WTC11 (cell line): ENCODE data around the gene SLIT1. TPM values are rescaled to one million over a fixed set of nuclear protein-coding genes. Genes with fewer than 3 reads are reported as not detected.
A peak's percentile ranks its signal among the peaks of the same experiment; 100 is the strongest.

ENCODE experiments used
- ATAC-seq: fragments of 200-7000 bp; cut with Tn5 transposase; 2 replicates; pipeline ENCODE4 v1.10.0; 2021; ENCODE audit warnings: mild to moderate bottlenecking, moderate library complexity
- CTCF ChIA-PET: fragments of 300-600 bp; sonication (Branson Sonifier 250); formaldehyde crosslinking; loops from one replicate; lab custom pipeline; 2021; ENCODE audit warnings: antibody characterized with exemption; lab: Charles Lee
- POLR2A ChIA-PET: fragments of 350-600 bp; sonication (Branson Sonifier 250); formaldehyde crosslinking; loops from one replicate; lab custom pipeline; 2021; ENCODE audit warnings: antibody characterized with exemption; lab: Charles Lee
- DNase-seq: peaks from one replicate; pipeline ENCODE4 v3.0.0; 2021; ENCODE audit warnings: low spot score
- H3K27ac Mint-ChIP-seq: 2 replicates; pipeline ENCODE4 v1.8.0; 2021; ENCODE audit warnings: mixed read lengths
- H3K27me3 Mint-ChIP-seq: 2 replicates; pipeline ENCODE4 v1.8.0; 2021; ENCODE audit warnings: low read depth, mild to moderate bottlenecking, moderate library complexity, mixed read lengths
- H3K36me3 Mint-ChIP-seq: 2 replicates; pipeline ENCODE4 v1.8.0; 2021; ENCODE audit warnings: mixed read lengths
- H3K4me1 Mint-ChIP-seq: 2 replicates; pipeline ENCODE4 v1.8.0; 2022; ENCODE audit warnings: mixed read lengths
- H3K4me3 Mint-ChIP-seq: 2 replicates; pipeline ENCODE4 v1.8.0; 2021; ENCODE audit warnings: mild to moderate bottlenecking, moderate library complexity, mixed read lengths
- H3K9me3 Mint-ChIP-seq: 2 replicates; pipeline ENCODE4 v1.8.0; 2021; ENCODE audit warnings: mixed read lengths
- AFF4 ChIP-seq: sonication (generic); formaldehyde crosslinking; IDR thresholded peaks from 2 replicates; pipeline ENCODE4 v1.8.1; 2023; ENCODE audit warnings: mild to moderate bottlenecking, missing genetic modification reagents, borderline replicate concordance
- AR ChIP-seq: fragments of 250-450 bp; sonication (Bioruptor Pico); IDR thresholded peaks from 2 replicates; pipeline ENCODE4 v1.9.0; 2021; ENCODE audit warnings: mild to moderate bottlenecking
- ATF1 ChIP-seq: sonication (generic); formaldehyde crosslinking; IDR thresholded peaks from 2 replicates; pipeline ENCODE4 v1.8.1; 2023; ENCODE audit warnings: mild to moderate bottlenecking, moderate library complexity, missing genetic modification reagents
- ESRRA ChIP-seq: sonication (generic); formaldehyde crosslinking; IDR thresholded peaks from 2 replicates; pipeline ENCODE4 v1.8.1; 2022; ENCODE audit warnings: mild to moderate bottlenecking, missing genetic modification reagents, borderline replicate concordance
- GABPB1 ChIP-seq: sonication (generic); formaldehyde crosslinking; IDR thresholded peaks from 2 replicates; pipeline ENCODE4 v1.8.1; 2023; ENCODE audit warnings: mild to moderate bottlenecking, missing genetic modification reagents
- HMGXB4 ChIP-seq: sonication (generic); formaldehyde crosslinking; IDR thresholded peaks from 2 replicates; pipeline ENCODE4 v1.8.1; 2023; ENCODE audit warnings: mild to moderate bottlenecking, moderate library complexity, missing genetic modification reagents
- IRF2 ChIP-seq: sonication (generic); formaldehyde crosslinking; IDR thresholded peaks from 2 replicates; pipeline ENCODE4 v1.8.0; 2022; ENCODE audit warnings: low read depth, missing genetic modification reagents, borderline replicate concordance
- JAZF1 ChIP-seq: fragments of 250-450 bp; sonication (Bioruptor Pico); IDR thresholded peaks from 2 replicates; pipeline ENCODE4 v1.9.0; 2021; ENCODE audit warnings: moderate library complexity, mild to moderate bottlenecking, inconsistent platforms
- MXD4 ChIP-seq: fragments of 250-450 bp; sonication (Bioruptor Pico); IDR thresholded peaks from 2 replicates; pipeline ENCODE4 v1.8.0; 2021; ENCODE audit warnings: mild to moderate bottlenecking, moderate library complexity, borderline replicate concordance
- NFE2L1 ChIP-seq: sonication (generic); formaldehyde crosslinking; IDR thresholded peaks from 2 replicates; pipeline ENCODE4 v1.8.1; 2023; ENCODE audit warnings: missing genetic modification reagents
- NR1H2 ChIP-seq: sonication (generic); formaldehyde crosslinking; IDR thresholded peaks from 2 replicates; pipeline ENCODE4 v1.9.0; 2021; ENCODE audit warnings: mild to moderate bottlenecking, moderate library complexity, missing genetic modification reagents
- NR2C2 ChIP-seq: sonication (generic); formaldehyde crosslinking; IDR thresholded peaks from 2 replicates; pipeline ENCODE4 v1.8.0; 2022; ENCODE audit warnings: mild to moderate bottlenecking, missing genetic modification reagents
- PREB ChIP-seq: sonication (generic); formaldehyde crosslinking; IDR thresholded peaks from 2 replicates; pipeline ENCODE4 v1.8.1; 2022; ENCODE audit warnings: mild to moderate bottlenecking, missing genetic modification reagents, moderate library complexity, borderline replicate concordance
- SP1 ChIP-seq: sonication (generic); formaldehyde crosslinking; conservative IDR thresholded peaks from 2 replicates; pipeline ENCODE4 v1.8.1; 2022; ENCODE audit warnings: missing genetic modification reagents
- TEAD1 ChIP-seq: sonication (generic); formaldehyde crosslinking; IDR thresholded peaks from 2 replicates; pipeline ENCODE4 v1.8.0; 2022; ENCODE audit warnings: mild to moderate bottlenecking, missing genetic modification reagents
- TEAD4 ChIP-seq: sonication (generic); formaldehyde crosslinking; IDR thresholded peaks from 2 replicates; pipeline ENCODE4 v1.8.0; 2022; ENCODE audit warnings: mild to moderate bottlenecking, missing genetic modification reagents
- ZBTB21 ChIP-seq: sonication (generic); formaldehyde crosslinking; IDR thresholded peaks from 2 replicates; pipeline ENCODE4 v1.8.1; 2023; ENCODE audit warnings: mild to moderate bottlenecking, missing genetic modification reagents, borderline replicate concordance
- ZNF219 ChIP-seq: sonication (generic); formaldehyde crosslinking; IDR thresholded peaks from 2 replicates; pipeline ENCODE4 v1.8.0; 2023; ENCODE audit warnings: missing genetic modification reagents, mild to moderate bottlenecking, borderline replicate concordance
- total RNA-seq: library from RNA; stranded (reverse); gene quantifications from 3 replicates; pipeline ENCODE4 v1.2.3, GENCODE V29; 2021

The SLIT1 gene
- total RNA-seq, 1 experiment from 2014 or later, result 1.6 TPM

GRCh38 chr10:97065686-97066660 is 119.8 kb downstream of the SLIT1 start:
- TF ChIP-seq ATF1 (CRISPR knock-in tag), result no peak
- 0 out of 2 replicates have a peak, but pooled peaks have one; percentile 26 for TF ChIP-seq SP1 (CRISPR knock-in tag)
- ATAC-seq, result peak; percentile 68

DNA sequence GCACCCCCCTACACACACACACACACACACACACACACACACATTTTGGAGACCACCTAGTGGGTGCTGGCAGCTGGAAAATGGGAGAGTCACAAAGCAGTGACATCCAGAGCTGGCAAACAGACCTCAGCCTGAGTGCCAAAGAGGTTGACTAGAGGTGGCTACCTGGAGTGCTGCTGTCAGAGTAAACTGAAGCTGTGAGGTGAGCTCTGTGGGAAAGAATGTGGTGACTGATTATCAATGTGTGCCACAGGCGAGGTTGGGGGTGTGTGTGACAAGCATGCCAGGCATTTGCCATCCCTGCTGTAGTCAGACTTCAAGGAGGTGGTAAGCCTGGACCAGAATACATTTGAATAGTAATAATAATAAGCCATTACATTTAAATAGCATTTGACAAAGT is 120.6 kb downstream of the SLIT1 start:
- ChIA-PET CTCF (interaction anchor here (2.1 to 19.8 kb wide), 4 partner anchors 8 to 143 kb away, joined by 9 to 364 read pairs (median 24); no protein-coding TSS in a partner anchor), POLR2A (no interaction called here)
- Mint-ChIP-seq H3K4me1 (peaks cover 24% of the 10 kb centered on the region), H3K27ac (no peak overlapping the region), H3K4me3 (no peak overlapping the region), H3K36me3 (no peaks in the 10 kb centered on the region), H3K9me3 (peaks cover 10% of the 10 kb centered on the region), H3K27me3 (no peaks in the 10 kb centered on the region)
- no peak for ATAC-seq
- DNase-seq, result no peak
- TF ChIP-seq ZNF219 (no peak), HMGXB4 (CRISPR knock-in tag) (no peak), TEAD4 (CRISPR knock-in tag) (no peak), IRF2 (CRISPR knock-in tag) (no peak), AFF4 (CRISPR knock-in tag) (no peak), ESRRA (no peak), ZBTB21 (CRISPR knock-in tag) (no peak)

More at GRCh38 chr10:97065686-97066660, 119.8 kb downstream of the SLIT1 start:
- Mint-ChIP-seq H3K4me3 (no peak overlapping the region), H3K27ac (no peak overlapping the region), H3K9me3 (peaks cover 13% of the 10 kb centered on the region), H3K4me1 (peaks cover 24% of the 10 kb centered on the region), H3K36me3 (no peaks in the 10 kb centered on the region), H3K27me3 (no peaks in the 10 kb centered on the region)
- ChIA-PET CTCF (interaction anchor here (0.7 to 19.8 kb wide), 10 partner anchors 10 to 142 kb away, joined by 3 to 364 read pairs (median 8); no protein-coding TSS in a partner anchor), POLR2A (no interaction called here)
- peak; percentile 50 for DNase-seq

DNA sequence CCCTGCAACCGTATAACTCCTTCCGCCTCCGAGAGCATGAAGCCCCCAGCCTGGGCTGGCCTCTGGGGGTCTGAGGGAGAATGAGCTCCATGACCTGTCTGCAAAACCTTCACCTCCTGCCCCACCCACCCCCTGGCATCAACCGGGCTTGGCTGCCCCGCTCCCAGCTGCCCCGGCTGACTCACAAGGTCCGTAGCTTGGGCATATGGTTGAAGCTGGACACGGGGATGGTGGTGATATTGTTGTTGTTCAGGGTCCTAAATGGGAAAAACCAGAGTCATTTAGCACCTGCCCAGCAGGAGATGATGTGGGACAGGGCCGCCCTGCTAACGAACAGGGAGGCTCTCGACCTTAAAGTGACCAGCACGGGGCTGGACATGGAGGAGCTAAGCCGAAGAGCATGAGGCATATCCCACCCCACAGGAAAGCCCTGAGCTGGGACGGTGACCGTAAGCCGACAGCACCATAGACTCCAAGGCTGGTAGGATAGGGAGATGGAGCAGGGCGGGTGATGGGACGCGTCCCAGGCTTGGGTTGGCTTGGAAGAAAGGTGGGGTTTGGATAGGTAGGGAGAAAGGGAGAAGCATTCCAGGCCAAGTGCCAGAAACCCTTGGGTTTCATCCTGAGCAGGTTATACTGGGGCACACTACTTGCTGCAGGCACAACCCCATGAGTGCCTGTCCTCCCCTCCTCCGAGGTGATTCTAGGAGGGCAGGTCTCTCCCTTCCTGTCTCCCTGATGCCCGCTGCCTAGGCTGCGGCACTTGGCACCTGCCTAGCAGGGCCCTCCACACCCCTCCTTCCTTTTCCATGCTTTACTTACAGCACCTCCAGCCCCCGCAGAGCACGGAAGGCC is 121.5 kb downstream of the SLIT1 start:
- CTCF ChIA-PET, result interaction anchor here (1.1 to 2.7 kb wide), 4 partner anchors 9 to 146 kb away, joined by 3 to 12 read pairs (median 8); no protein-coding TSS in a partner anchor
- no peaks in the 10 kb centered on the region for H3K27me3 Mint-ChIP-seq
- POLR2A ChIA-PET, result no interaction called here
- TF ChIP-seq NR2C2 (no peak), AR (CRISPR knock-in tag) (no peak), GABPB1 (CRISPR knock-in tag) (no peak), NR1H2 (CRISPR knock-in tag) (no peak), MXD4 (CRISPR knock-in tag) (no peak), PREB (no peak), JAZF1 (CRISPR knock-in tag) (no peak), NFE2L1 (no peak), TEAD1 (CRISPR knock-in tag) (no peak)

More for the DNA sequence above, 121.5 kb downstream of the SLIT1 start:
- Mint-ChIP-seq H3K27ac (no peak overlapping the region), H3K36me3 (no peaks in the 10 kb centered on the region), H3K4me3 (no peak overlapping the region), H3K4me1 (peaks cover 24% of the 10 kb centered on the region), H3K9me3 (peaks cover under 1% of the 10 kb centered on the region)
- no peak for DNase-seq
- no peak for ATAC-seq
